Measurements from ENCODE around the gene TP73. TPM values are rescaled to one million over a fixed set of nuclear protein-coding genes. Genes with fewer than 3 reads are reported as not detected.

The TP73 gene
- total RNA-seq, 1 experiment from 2014 or later: 2.6 TPM

- no peak for ATAC-seq
- CTCF ChIA-PET: interaction anchor here (1.5 kb wide), 1 partner anchor 164 kb away, joined by 4 read pairs; no protein-coding TSS in a partner anchor
- no peak overlapping the region for H3K9ac ChIP-seq (ENCODE audit: low read length)
- H3K27me3 ChIP-seq (ENCODE audit: low read length): no peaks in the 10 kb centered on the region
- no peak overlapping the region for H2AFZ ChIP-seq (ENCODE audit: low read length)
- no peaks in the 10 kb centered on the region for H3F3A ChIP-seq (ENCODE audit: low read length, unreplicated experiment)
- H4K20me1 ChIP-seq (ENCODE audit: low read length): no peaks in the 10 kb centered on the region
- H3K9me3 ChIP-seq (ENCODE audit: low read length): no peaks in the 10 kb centered on the region
- intact Hi-C loops (cut with micrococcal nuclease): no loop called here
- no peaks in the 10 kb centered on the region for H3K79me2 ChIP-seq (ENCODE audit: low read length)
- H3K4me1 ChIP-seq (ENCODE audit: insufficient read depth, low read length): peaks cover 29% of the 10 kb centered on the region
- BruUV-seq (replicated peaks): no TSS peak
- H3K4me3 ChIP-seq (ENCODE audit: low read length): no peak overlapping the region
- no peak for DNase-seq
- H3K27ac ChIP-seq (ENCODE audit: low read length): no peak overlapping the region
- H3K4me2 ChIP-seq (ENCODE audit: low read length): no peak overlapping the region
- no peaks in the 10 kb centered on the region for H3K36me3 ChIP-seq (ENCODE audit: low read depth, low read length)
- POLR2A ChIA-PET (ENCODE audit: unreplicated experiment): no interaction called here
- H3K9me2 ChIP-seq (replicated peaks; ENCODE audit: low read length): no peaks in the 10 kb centered on the region
- no peak for TF ChIP-seq EZH2 (IDR thresholded peaks at IDR 0.05; ENCODE audit: low read length, unreplicated experiment)
- no peak for TF ChIP-seq CTCF (conservative IDR thresholded peaks at IDR 0.05; ENCODE audit: low read depth, low read length)
- TF ChIP-seq EZH2phosphoT487 (IDR thresholded peaks at IDR 0.05; ENCODE audit: borderline replicate concordance, low read length): no peak
These were observed 35.5 kb upstream of the TP73 start for GRCh38 chr1:3616861-3617260.

GRCh38 chr1:3617806-3618345, 34.4 kb upstream of the TP73 start:
- Histone ChIP-seq H3K36me3 (ENCODE audit: low read depth, low read length) (no peaks in the 10 kb centered on the region), H3K9me3 (ENCODE audit: low read length) (no peaks in the 10 kb centered on the region), H3K4me1 (ENCODE audit: insufficient read depth, low read length) (peaks cover 27% of the 10 kb centered on the region), H3K27me3 (ENCODE audit: low read length) (no peaks in the 10 kb centered on the region), H3K79me2 (ENCODE audit: low read length) (no peaks in the 10 kb centered on the region), H3K9ac (ENCODE audit: low read length) (no peak overlapping the region), H3K27ac (ENCODE audit: low read length) (no peak overlapping the region), H2AFZ (ENCODE audit: low read length) (no peak overlapping the region), H3K4me2 (ENCODE audit: low read length) (no peak overlapping the region), H4K20me1 (ENCODE audit: low read length) (no peaks in the 10 kb centered on the region), H3K9me2 (replicated peaks; ENCODE audit: low read length) (no peaks in the 10 kb centered on the region), H3K4me3 (ENCODE audit: low read length) (no peak overlapping the region), H3F3A (ENCODE audit: low read length, unreplicated experiment) (no peaks in the 10 kb centered on the region)
- no peak for DNase-seq
- CTCF ChIA-PET: interaction anchor here (1.5 kb wide), 1 partner anchor 165 kb away, joined by 4 read pairs; no protein-coding TSS in a partner anchor
- POLR2A ChIA-PET (ENCODE audit: unreplicated experiment): no interaction called here
- no peak for TF ChIP-seq EZH2 (IDR thresholded peaks at IDR 0.05; ENCODE audit: low read length, unreplicated experiment)
- TF ChIP-seq CTCF (conservative IDR thresholded peaks at IDR 0.05; ENCODE audit: low read depth, low read length): no peak
- TF ChIP-seq EZH2phosphoT487 (IDR thresholded peaks at IDR 0.05; ENCODE audit: borderline replicate concordance, low read length): no peak
- intact Hi-C loops (cut with micrococcal nuclease): no loop called here
- no TSS peak for BruUV-seq (replicated peaks)
- ATAC-seq: no peak

- ChIA-PET POLR2A (ENCODE audit: unreplicated experiment) (no interaction called here), CTCF (interaction anchor here (0.5 to 1.5 kb wide), 11 partner anchors 12 to 165 kb away, joined by 3 to 31 read pairs (median 5); no protein-coding TSS in a partner anchor)
- DNase-seq (no peak), ATAC-seq (no peak)
- Histone ChIP-seq H3K27me3 (ENCODE audit: low read length) (no peaks in the 10 kb centered on the region), H2AFZ (ENCODE audit: low read length) (peak overlapping the region; percentile 21; the same call in 1 of the 2 replicates), H3K27ac (ENCODE audit: low read length) (no peak overlapping the region), H4K20me1 (ENCODE audit: low read length) (no peaks in the 10 kb centered on the region), H3K4me3 (ENCODE audit: low read length) (no peak overlapping the region), H3K36me3 (ENCODE audit: low read depth, low read length) (no peaks in the 10 kb centered on the region), H3K9me2 (replicated peaks; ENCODE audit: low read length) (no peaks in the 10 kb centered on the region), H3K79me2 (ENCODE audit: low read length) (no peaks in the 10 kb centered on the region), H3K4me1 (ENCODE audit: insufficient read depth, low read length) (peaks cover 26% of the 10 kb centered on the region), H3K9ac (ENCODE audit: low read length) (no peak overlapping the region), H3K9me3 (ENCODE audit: low read length) (no peaks in the 10 kb centered on the region), H3F3A (ENCODE audit: low read length, unreplicated experiment) (no peaks in the 10 kb centered on the region), H3K4me2 (ENCODE audit: low read length) (peak overlapping the region; percentile 16; the same call in 1 of the 2 replicates)
- BruUV-seq (replicated peaks): no TSS peak
- intact Hi-C loops (cut with micrococcal nuclease): no loop called here
- TF ChIP-seq EZH2 (IDR thresholded peaks at IDR 0.05; ENCODE audit: low read length, unreplicated experiment): no peak
- no peak for TF ChIP-seq EZH2phosphoT487 (IDR thresholded peaks at IDR 0.05; ENCODE audit: borderline replicate concordance, low read length)
- no peak for TF ChIP-seq CTCF (conservative IDR thresholded peaks at IDR 0.05; ENCODE audit: low read depth, low read length)
These were observed 33.8 kb upstream of the TP73 start for GRCh38 chr1:3618531-3618880.

Data from PC-3 (cell line).